HG03575 (cell line): ENCODE measurements around the gene FAM3B.

Experiments used
- ATAC-seq: cut with Tn5 transposase; IDR thresholded peaks from one replicate; pipeline ENCODE4 v1.9.1; 2021; ENCODE audit not compliant: unreplicated experiment, insufficient number of reproducible peaks, low FRiP score; ENCODE audit errors: extremely low read depth

Gene FAM3B

DNA sequence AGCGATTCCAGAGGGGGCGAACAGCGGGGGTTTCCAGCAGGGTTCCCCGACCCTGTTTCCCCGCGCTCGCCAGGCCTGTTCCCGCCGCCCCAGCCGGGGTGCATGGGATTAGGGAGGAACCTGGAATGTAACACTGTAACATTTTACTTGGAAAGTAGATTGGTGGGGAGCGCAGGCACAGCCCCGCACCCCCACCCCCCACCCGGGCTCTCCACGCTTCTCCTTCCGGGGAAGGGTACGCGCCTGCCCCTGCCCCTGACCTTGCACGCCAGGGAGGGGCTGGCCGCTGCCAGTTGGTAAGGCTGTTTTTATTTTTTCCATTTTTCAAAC, 427 bp downstream of the FAM3B start:
- no peak for ATAC-seq

DNA sequence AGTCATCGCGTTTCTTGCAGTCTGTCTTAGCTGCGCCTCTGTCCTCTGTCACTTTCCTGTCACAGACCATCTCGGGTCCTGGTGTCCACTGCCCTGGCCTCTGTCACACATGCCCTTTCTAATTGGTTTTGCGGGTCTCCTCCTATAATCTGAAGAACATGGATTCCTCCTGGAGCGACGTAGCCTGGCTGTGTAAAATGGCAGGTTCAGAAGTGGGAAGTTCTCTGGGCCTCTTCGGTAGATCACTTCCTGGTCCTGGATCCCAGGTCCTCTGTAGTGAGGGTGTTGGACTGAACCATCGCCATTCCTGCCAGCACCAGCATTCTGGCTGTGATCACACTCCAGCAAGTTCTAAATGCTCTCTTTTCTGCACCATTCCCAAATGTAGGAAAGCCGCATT, 857 bp downstream of the FAM3B start:
- no peak for ATAC-seq

DNA sequence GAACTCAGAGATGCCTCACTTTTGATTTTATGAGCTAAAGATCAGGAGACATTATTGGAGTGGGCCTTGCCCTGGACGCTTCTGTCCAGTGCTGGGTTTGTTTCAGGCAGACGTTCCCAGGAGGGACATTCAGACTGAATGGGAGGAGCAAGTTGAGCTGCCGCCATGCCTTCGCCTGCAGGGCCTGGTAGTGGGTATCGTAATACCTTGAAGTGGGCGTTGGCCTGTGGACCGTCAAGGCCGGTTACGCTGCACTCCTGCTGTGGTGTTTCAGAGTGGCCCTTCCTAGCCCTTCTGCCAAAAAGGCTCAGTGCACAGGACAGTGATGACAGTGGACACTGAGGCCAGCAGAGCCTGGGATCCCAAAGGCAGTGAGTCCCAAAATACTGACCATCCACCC, 1.6 kb downstream of the FAM3B start:
- ATAC-seq, result no peak

DNA sequence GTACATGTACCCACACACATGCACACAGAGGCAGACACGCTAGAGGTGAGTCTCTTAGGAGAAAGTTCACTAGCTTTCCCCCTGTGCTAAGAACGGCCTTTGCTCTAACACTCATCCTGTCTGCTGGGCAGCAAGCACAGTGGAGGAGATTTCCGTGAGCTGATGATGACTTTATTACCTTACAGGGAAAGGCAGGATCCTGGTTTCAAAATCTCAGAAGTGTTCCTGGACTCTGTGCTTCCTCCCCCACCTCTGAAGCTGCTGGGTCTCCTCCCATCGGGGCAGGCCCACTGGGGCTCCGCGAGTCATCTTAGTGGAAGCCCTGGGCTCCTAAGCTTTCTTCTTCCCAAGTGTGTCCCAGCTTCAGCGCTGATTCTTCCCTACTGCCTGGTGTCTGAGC, 2.7 kb downstream of the FAM3B start:
- ATAC-seq, result no peak

DNA sequence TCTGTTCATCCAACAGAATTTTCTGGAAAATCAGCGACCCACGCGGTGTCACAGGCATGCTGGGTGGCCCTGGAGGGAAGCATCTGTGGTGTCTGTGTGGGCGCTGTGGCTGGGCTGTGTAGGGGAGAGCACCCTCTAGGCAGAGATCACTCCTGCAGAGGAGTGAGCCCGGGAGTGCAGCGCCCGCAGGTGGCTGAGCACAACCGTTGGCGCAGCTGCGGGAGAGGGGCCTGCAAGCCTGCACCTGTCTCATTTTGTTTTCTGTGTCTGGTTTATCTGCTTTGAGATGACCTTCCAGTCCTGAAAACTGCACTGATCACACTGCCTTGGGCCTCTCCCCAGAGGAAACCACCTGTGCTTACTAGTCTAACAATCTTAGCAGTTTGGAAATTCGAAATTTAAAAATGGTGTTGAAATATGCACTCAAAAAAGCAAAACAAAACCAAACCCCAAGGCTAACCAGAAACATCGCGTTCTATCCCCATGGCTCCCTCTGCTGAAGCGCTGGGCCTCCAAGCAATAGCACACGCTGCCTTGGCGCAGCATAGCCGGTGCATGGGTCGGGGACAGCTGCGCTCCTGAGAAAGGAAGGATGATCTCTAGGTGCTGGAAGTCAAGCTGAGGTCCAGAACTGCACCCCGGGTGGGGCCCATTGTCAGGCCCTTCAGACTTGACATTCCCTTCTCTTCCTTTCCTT, 4.8 kb downstream of the FAM3B start:
- ATAC-seq, result no peak

DNA sequence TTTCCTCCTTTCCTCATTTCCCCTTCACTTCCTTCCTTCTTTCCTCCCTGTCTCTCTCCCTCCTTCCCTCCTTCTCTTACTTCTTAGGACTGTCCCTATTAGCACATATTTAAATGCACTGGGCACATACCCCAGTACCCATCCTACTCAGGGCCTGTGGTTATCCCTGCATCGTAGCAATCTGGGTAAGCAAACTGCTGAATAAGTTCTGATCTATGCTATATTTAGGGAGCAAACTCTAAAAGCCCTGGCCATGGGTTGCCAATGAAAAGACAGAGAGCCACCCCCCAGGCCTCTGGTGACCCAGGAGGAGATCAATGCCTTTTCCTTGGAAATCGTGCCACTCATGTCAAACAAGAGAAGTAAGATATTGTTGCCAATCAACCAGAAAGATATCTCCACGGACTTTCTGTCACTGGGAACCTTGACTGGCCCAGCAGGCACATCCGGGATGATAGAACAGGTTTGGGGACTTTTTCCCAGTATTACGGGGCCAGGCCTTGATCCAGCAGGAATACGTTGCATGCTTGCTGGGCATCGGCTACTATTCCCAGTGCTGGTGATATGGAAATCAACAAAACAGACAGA, 5.4 kb downstream of the FAM3B start:
- no peak for ATAC-seq

DNA sequence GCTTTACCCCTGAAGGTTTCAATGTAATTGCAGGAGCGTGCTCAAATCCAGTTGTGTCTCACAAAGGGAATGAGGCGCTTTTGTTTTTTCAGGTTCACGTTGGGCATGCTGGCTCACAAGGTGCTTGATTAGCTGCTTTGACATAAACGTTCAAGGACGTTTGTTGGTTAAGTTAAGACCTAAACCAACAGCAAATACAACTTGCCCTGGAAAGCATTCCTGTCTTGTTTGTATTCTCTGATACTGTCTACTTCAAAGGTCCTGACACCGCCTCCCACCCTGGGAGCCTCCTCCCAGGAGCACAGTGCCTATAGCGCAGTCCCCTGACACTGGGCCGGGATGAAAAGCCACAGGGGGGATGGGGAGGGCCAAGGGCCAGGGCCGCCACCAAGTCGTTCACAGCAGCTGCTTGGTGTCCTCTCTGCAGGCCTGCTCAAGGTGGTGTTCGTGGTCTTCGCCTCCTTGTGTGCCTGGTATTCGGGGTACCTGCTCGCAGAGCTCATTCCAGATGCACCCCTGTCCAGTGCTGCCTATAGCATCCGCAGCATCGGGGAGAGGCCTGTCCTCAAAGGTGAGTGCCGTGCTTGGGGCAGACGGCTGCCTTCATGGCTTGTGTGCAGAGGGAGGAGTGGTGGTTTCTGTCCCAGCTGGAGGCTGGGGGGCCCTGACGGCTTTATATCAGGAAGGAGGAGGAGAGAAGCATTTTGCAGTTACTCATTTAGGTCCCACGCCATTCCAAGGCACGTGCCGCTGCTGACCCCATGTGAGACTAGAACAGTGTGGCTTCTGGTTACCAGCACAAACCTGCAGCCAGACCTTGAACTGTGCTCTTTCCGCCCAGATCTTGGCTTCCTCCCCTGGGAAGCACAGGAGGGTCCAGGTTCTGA, 6.1 kb downstream of the FAM3B start:
- no peak for ATAC-seq

DNA sequence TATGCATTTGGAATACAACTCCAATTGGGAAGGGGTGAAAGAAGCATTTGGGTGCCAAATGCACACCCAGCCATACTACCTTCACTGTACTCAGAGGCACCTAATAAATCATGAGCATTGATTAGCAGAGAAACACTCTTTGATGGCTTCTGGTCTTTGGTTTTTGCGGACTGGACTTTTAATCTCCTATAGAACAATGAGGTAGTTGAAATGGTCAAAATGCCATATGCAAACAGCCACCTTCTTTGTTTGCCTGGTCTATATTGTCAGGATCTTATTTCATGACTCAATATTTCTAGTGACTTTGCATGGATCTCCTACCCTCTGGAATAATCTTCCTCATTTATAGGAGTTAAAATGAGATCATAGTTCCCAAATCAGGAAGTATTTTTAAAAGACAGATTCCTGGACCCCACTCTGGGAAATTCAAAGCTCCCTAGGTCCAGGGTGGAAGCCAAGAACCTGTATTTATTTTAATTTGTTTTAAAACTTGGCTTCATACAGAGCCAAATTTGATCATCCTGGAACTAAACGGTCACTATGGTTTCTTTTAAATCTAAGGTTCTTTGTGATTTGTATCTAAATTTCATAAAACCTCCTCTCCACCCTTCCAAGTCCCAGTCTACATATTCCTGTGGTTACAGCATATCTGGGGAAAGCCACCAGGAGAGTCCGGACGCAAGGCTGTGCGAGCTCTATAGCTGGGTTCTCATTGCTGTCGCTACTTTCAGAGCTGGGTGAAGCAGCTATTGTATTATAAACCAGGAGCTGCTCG, 8.7 kb downstream of the FAM3B start:
- ATAC-seq, result no peak

DNA sequence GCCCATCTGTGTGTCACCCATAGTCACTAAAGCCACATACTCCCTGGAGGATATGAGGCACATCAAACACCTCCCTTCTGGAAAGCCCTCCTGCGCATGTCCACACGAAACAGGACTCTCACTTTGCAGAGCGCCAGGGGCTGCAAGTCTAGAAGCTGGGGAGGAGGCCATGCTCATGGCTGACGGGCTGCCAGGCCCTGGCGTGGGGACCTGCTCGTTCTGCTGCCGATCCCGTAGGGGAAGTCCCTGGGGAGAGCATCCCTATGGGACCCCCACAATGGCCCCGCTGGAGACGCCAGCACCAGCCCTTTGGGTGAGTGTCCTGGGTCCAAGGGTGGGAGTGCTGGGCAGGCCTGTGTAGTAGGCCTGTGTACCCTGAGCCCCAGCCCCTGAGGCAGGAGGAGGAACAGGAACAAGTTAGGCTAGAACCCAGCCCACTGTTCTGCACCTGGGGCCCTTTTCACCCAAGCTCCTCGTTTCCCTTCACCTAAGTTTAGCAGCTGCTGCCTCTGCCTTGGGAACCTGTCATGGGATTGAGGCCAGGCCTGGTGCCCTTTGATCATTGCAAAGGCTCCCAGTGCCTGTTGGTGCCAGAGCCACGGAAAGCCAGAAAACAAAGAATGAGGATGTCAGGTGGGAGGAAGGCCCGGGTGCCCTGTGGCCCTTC, 9.9 kb downstream of the FAM3B start:
- no peak for ATAC-seq

DNA sequence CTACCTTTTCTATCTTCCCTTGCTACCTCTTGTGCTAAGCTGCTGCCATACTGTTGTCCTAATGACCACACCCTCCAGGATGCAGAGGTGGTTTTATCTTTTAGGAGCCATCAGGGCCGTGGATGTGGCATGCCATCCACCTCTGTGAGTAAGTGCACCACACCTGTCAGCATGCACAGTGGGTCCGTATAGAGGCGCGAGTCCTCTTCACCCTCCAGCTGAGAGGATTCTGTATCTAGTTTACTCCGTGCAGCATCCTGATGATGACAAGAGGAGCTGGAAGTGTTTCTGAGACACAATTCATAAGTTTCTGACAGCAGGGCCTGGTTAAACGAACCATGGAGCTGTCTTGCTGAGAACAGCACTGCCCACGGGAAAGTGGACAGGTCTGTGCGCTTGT, 11.2 kb downstream of the FAM3B start:
- ATAC-seq, result no peak

DNA sequence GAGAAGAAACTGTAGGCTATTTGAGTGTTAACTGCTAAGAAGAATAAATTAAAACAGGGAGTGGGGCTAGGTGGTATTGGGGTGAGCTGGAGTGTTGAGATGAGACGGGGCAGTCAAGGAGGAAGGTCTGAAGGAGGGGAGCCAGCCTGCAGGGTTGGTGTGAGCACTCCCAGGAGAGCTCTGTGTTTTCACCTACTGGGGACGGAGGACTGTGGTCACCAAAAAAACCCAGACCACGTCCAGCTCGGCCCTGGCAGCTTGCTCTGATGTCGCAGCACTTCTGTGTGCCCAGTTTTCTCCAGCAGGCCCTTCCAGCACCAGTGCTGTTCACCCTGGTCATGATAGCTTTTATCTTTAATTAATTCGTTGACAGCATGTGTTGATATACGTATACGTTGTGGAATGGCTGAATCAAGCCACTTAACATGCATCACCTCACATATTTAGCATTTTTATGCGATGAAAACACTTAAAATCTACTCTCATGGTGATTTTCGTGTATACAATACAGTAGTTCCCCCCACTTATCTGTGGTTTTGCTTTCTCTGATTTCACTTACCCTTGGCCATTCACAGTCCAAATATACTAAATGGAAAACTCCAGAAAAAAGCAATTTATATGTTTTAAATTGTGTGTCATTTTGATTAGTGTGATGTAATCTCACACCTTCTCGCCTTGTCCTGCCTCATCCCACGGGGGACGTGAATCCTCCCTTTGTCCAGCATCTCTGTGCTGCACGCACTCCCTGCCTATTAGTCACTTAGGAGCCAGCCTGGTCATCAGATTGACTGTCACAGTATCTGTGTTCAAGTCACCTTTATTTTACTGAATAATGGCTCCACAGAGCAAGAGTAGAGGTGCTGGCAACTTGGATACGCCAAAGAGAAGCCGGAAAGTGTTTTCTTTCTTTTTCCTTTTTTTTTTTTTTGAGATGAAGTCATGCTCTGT, 12.3 kb downstream of the FAM3B start:
- no peak for ATAC-seq

DNA sequence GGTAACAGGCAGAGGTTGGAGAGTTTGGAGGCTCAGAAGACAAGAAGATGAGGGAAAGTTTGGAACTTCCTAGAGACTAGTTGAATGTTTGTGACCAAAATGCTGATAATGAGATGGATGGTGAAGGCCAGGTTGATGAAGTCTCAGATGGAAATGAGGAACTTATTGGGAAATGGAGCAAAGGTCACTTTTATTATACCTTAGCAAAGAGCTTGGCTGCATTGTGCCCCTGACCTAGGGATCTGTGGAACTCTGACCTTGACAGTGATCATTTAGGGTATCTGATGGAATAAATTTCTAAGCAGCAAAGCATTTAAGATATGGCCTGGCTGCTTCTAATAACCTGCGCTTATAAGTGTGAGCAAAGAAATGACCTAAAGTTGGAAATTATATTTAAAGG, 17.2 kb downstream of the FAM3B start:
- no peak for ATAC-seq

DNA sequence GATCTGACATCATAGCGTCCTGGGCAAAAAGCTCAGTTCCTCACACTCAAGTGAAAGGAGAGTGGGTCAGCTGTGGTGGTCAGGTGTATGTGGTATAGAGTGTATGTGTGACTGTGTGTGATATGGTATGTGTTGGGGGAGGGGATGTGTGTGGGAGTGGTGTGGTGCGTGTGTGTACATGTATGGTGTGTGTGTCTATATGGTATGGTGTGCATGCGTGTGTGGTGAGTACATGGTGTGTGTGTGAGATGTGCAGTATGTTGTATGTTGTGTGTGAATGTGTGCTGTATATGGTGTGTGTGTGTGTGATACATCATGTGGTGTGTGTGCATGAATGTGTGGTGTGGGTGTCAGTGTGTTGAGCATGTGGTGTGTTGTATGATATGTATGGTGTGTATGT, 20.9 kb downstream of the FAM3B start:
- no peak for ATAC-seq

DNA sequence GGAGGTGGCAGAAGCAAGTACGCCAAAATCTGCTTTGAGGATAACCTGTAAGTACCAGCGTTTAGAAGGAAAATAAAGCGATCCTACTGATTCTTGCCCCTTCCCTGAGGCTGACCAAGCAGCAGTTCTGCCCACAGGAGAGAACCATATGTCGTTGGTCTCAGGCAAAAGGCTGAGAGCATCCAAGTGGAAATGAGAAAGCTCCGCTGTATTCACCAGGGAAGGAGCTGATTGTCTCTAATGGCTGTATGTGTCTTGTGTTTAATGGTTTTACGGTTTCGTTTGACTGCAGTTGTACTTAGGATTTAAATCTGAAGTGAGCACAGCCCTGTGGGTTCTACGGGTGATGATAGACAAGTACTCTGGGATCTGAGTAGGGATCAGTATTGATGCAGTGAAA, 21.9 kb downstream of the FAM3B start:
- no peak for ATAC-seq

DNA sequence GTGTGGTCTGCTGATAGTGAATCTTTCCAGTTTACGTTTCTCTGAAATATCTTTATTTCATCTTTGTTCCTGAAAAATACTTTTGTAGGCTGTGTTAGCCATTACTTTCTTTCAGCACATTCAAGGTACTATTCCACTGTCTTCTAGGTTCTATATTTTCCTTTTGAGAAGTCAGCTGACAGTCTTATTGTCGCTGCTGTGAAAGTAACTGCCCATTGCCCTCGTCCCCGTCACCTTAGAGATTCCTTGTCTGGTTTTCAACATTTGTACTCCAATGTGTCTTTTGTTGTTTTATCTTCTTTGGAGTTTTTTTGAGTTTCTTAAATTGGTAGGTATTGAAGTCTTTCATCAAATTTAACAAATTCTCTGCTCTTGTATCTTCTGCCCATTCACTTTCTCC, 25.4 kb downstream of the FAM3B start:
- ATAC-seq, result no peak

DNA sequence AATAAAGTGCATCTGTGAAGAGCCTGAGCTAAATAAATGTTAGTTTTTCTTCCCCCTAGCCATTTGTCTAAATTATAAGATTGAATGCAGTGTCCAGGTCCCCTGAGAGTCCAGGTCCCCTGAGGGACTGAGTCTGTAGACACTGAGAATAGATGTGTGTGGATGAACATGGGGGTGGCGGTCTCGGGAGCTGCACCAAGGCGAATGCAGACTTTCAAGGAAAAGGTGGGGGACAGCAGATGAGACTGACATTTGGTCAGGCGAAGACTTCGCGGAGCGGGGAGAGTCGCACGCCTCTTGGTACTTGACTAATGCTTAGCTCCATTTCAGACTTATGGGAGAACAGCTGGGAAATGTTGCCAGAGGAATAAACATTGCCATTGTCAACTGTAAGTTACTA, 27.5 kb downstream of the FAM3B start:
- ATAC-seq, result no peak

DNA sequence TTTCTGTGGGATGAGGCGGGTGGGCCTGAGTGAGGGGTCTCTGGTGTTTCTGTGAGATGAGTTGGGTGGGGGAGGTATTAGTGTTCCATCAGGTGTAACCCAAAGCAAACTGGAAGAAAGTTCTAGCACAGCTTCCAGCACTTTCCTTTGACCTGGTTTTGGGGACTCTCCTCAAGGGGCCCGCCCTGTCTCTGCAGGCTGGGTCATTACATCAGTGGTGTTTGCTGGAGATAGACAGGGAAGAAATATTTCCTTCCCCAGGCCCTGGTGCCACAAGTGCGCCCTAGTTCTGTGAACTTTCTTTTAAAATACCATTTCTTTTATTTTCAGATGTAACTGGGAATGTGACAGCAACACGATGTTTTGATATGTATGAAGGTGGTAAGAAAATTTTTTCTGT, 28.8 kb downstream of the FAM3B start:
- ATAC-seq, result no peak
